ENCODE results near the gene SORL1.
"Not testable (repeated sequence)": the region's sequence is repeated elsewhere in the genome, so short reads cannot be mapped to it uniquely, and the experiment has no call there.

Gene SORL1

GRCh38 chr11:121476379-121477032, 24.4 kb downstream of the SORL1 start:
- H3K4me1 ChIP-seq (ENCODE audit: control insufficient read depth, insufficient read depth, low read length) = peaks cover 7% of the 10 kb centered on the region
- no peaks in the 10 kb centered on the region for H3K27me3 ChIP-seq (ENCODE audit: control insufficient read depth in 1 of 2, insufficient read depth in 2 of 2, low read length in 2 of 2)
- H3K36me3 ChIP-seq (ENCODE audit: control insufficient read depth in 2 of 2, insufficient read depth in 2 of 2, low read length in 2 of 2) = peaks cover 5 to 8% of the 10 kb centered on the region in 2 donors
- H3K9me3 ChIP-seq (ENCODE audit: control insufficient read depth in 2 of 2, low read length in 2 of 2) = no peaks in the 10 kb centered on the region
- H3K27ac ChIP-seq (ENCODE audit: low read length) = no peak overlapping the region
- H3K4me3 ChIP-seq (ENCODE audit: low read length in 2 of 2) = no peak overlapping the region
- H3K9ac ChIP-seq (ENCODE audit: low read length in 2 of 2) = no peak overlapping the region

DNA sequence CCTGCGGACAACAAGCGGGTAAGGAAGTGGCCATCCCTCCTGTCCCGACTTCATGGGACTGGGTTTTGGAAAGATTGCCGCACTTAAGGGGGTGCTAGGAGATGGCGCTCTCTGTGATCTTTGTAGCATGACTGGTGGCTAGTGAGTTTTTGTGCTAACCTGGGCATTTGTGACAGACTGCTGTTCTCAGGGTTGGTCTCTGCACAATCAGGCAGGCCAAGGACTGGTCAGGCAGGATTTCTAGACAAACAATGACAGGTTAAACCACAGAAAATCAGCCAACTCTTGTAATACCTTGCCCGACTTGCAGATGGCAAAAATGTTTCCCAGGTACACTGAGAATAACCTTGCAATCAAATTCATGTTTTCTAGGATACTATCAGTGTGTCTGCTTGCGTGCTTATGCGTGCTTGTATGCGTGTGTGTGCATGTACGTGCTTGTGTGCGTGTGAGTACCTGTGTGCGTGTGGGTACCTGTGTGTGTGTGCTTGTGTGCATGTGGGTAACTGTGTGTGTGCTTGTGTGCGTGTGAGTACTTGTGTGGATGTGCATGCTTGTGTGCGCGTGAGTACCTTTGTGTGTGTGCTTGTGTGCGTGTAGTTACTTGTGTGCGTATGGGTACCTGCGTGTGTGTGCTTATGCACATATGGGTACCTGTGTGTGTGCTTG, 26.2 kb downstream of the SORL1 start:
- H3K27me3 ChIP-seq (ENCODE audit: control insufficient read depth in 1 of 2, insufficient read depth in 2 of 2, low read length in 2 of 2) = no peaks in the 10 kb centered on the region
- H3K27ac ChIP-seq (ENCODE audit: low read length) = no peak overlapping the region
- no peaks in the 10 kb centered on the region for H3K9me3 ChIP-seq (ENCODE audit: control insufficient read depth in 2 of 2, low read length in 2 of 2)
- H3K36me3 ChIP-seq (ENCODE audit: control insufficient read depth in 2 of 2, insufficient read depth in 2 of 2, low read length in 2 of 2) = peaks cover 5 to 8% of the 10 kb centered on the region in 2 donors
- H3K4me1 ChIP-seq (ENCODE audit: control insufficient read depth, insufficient read depth, low read length) = peaks cover 3% of the 10 kb centered on the region
- H3K9ac ChIP-seq (ENCODE audit: low read length in 2 of 2) = no peak overlapping the region
- no peak overlapping the region for H3K4me3 ChIP-seq (ENCODE audit: low read length in 2 of 2)

- no peaks in the 10 kb centered on the region for H3K9me3 ChIP-seq (ENCODE audit: control insufficient read depth in 2 of 2, low read length in 2 of 2)
- H3K4me1 ChIP-seq (ENCODE audit: control insufficient read depth, insufficient read depth, low read length) = peaks cover 3% of the 10 kb centered on the region
- H3K36me3 ChIP-seq (ENCODE audit: control insufficient read depth in 2 of 2, insufficient read depth in 2 of 2, low read length in 2 of 2) = peaks cover 5 to 8% of the 10 kb centered on the region in 2 donors
- H3K27ac ChIP-seq (ENCODE audit: low read length) = no peak overlapping the region
- no peaks in the 10 kb centered on the region for H3K27me3 ChIP-seq (ENCODE audit: control insufficient read depth in 1 of 2, insufficient read depth in 2 of 2, low read length in 2 of 2)
- no peak overlapping the region for H3K4me3 ChIP-seq (ENCODE audit: low read length in 2 of 2)
- H3K9ac ChIP-seq (ENCODE audit: low read length in 2 of 2) = no peak overlapping the region
Measured at GRCh38 chr11:121478895-121479697, 27.0 kb downstream of the SORL1 start.

DNA sequence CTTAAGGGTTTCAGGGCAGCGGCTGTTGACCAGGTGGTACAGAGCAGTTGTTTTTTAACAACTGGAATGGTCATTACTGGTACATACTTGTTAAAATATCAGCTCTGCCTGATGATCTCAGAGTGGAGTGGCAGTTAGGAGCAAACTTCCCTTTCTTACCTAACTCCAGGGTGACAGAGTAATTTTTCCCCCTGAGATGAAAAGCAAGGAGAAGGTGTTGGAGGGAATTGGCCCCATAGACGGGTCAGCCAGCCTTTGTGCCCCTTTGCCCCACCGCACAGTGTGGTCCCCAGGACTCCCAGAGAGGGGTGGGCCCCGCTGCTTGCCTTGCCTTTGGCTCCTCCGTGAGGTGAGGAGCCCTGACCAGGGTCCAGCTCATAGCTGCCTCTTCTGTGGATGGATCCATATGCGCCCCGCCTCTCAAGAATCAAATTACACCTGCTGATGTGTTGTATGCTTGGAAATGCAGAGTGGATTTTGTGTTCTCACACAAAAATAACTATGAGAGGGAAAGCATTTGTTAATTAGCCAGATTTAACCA, 27.7 kb downstream of the SORL1 start:
- H3K9me3 ChIP-seq (ENCODE audit: control insufficient read depth in 2 of 2, low read length in 2 of 2) = no peaks in the 10 kb centered on the region
- H3K36me3 ChIP-seq (ENCODE audit: control insufficient read depth in 2 of 2, insufficient read depth in 2 of 2, low read length in 2 of 2) = peaks cover 5 to 8% of the 10 kb centered on the region in 2 donors
- H3K4me3 ChIP-seq (ENCODE audit: low read length in 2 of 2) = no peak overlapping the region
- H3K4me1 ChIP-seq (ENCODE audit: control insufficient read depth, insufficient read depth, low read length) = peaks cover 3% of the 10 kb centered on the region
- no peak overlapping the region for H3K9ac ChIP-seq (ENCODE audit: low read length in 2 of 2)
- no peaks in the 10 kb centered on the region for H3K27me3 ChIP-seq (ENCODE audit: control insufficient read depth in 1 of 2, insufficient read depth in 2 of 2, low read length in 2 of 2)
- no peak overlapping the region for H3K27ac ChIP-seq (ENCODE audit: low read length)

DNA sequence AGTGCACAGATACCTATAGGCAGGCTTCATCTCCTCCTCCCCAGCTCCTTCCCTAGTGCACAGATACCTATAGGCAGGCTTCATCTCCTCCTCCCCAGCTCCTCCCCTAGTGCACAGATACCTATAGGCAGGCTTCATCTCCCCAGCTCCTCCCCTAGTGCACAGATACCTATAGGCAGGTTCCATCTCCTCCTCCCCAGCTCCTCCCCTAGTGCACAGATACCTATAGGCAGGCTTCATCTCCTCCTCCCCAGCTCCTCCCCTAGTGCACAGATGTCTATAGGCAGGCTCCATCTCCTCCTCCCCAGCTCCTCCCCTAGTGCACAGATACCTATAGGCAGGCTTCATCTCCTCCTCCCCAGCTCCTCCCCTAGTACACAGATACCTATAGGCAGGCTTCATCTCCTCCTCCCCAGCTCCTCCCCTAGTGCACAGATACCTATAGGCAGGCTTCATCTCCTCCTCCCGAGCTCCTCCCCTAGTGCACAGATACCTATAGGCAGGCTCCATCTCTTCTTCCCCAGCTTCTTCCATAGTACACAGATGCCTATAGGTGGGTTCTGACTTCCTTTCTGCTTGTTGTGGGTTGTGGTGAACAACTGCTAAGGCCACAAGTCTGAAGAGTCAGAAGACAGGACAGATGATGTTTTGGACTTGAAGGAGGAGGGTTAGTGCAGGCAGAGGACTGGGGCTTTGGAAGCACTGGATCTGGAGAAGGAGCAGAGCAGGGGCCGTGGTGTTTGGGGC, 29.5 kb downstream of the SORL1 start:
- H3K9ac ChIP-seq (ENCODE audit: low read length in 2 of 2); H3K36me3 ChIP-seq (ENCODE audit: control insufficient read depth in 2 of 2, insufficient read depth in 2 of 2, low read length in 2 of 2); H3K9me3 ChIP-seq (ENCODE audit: control insufficient read depth in 2 of 2, low read length in 2 of 2); H3K27ac ChIP-seq (ENCODE audit: low read length); H3K4me1 ChIP-seq (ENCODE audit: control insufficient read depth, insufficient read depth, low read length); H3K27me3 ChIP-seq (ENCODE audit: control insufficient read depth in 1 of 2, insufficient read depth in 2 of 2, low read length in 2 of 2); H3K4me3 ChIP-seq (ENCODE audit: low read length in 2 of 2): not testable (repeated sequence)

- Histone ChIP-seq H3K36me3 (ENCODE audit: control insufficient read depth in 2 of 2, insufficient read depth in 2 of 2, low read length in 2 of 2) (peaks cover 5 to 8% of the 10 kb centered on the region in 2 donors), H3K4me1 (ENCODE audit: control insufficient read depth, insufficient read depth, low read length) (peaks cover 2% of the 10 kb centered on the region), H3K9me3 (ENCODE audit: control insufficient read depth in 2 of 2, low read length in 2 of 2) (no peaks in the 10 kb centered on the region), H3K9ac (ENCODE audit: low read length in 2 of 2) (no peak overlapping the region), H3K27me3 (ENCODE audit: control insufficient read depth in 1 of 2, insufficient read depth in 2 of 2, low read length in 2 of 2) (no peaks in the 10 kb centered on the region), H3K4me3 (ENCODE audit: low read length in 2 of 2) (no peak overlapping the region), H3K27ac (ENCODE audit: low read length) (no peak overlapping the region)
Measured at GRCh38 chr11:121482231-121483129, 30.4 kb downstream of the SORL1 start.

- H3K36me3 ChIP-seq (ENCODE audit: control insufficient read depth in 2 of 2, insufficient read depth in 2 of 2, low read length in 2 of 2) = no peaks in the 10 kb centered on the region
- H3K27me3 ChIP-seq (ENCODE audit: control insufficient read depth in 1 of 2, insufficient read depth in 2 of 2, low read length in 2 of 2) = no peaks in the 10 kb centered on the region
- H3K9me3 ChIP-seq (ENCODE audit: control insufficient read depth in 2 of 2, low read length in 2 of 2) = no peaks in the 10 kb centered on the region
- no peak overlapping the region for H3K9ac ChIP-seq (ENCODE audit: low read length in 2 of 2)
- no peak overlapping the region for H3K27ac ChIP-seq (ENCODE audit: low read length)
- H3K4me1 ChIP-seq (ENCODE audit: control insufficient read depth, insufficient read depth, low read length) = peaks cover 8% of the 10 kb centered on the region
- H3K4me3 ChIP-seq (ENCODE audit: low read length in 2 of 2) = no peak overlapping the region
Measured at GRCh38 chr11:121483805-121484480, 31.8 kb downstream of the SORL1 start.

DNA sequence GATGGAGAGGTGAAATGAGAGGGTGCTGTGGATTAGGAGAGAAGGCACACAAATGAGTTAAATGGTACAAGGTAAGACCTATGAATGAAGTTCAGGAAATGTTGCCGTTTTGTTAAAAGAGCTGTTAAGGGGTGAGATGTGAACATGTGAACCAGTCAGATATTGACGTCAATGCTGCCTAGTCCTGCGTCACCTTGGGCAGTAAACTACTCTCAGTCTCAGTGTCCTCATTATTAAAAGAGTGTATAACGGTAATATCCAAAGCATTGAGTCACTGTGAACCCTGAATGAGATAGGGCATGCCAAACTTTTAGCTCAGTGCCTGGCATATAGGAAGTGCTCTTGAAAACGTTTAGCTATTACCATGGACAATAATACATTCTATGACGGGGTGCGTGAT, 33.1 kb downstream of the SORL1 start:
- no peak overlapping the region for H3K4me3 ChIP-seq (ENCODE audit: low read length in 2 of 2)
- peaks cover 8% of the 10 kb centered on the region for H3K4me1 ChIP-seq (ENCODE audit: control insufficient read depth, insufficient read depth, low read length)
- H3K36me3 ChIP-seq (ENCODE audit: control insufficient read depth in 2 of 2, insufficient read depth in 2 of 2, low read length in 2 of 2) = peaks cover 0 to 2% of the 10 kb centered on the region in 2 donors
- H3K27me3 ChIP-seq (ENCODE audit: control insufficient read depth in 1 of 2, insufficient read depth in 2 of 2, low read length in 2 of 2) = no peaks in the 10 kb centered on the region
- H3K9ac ChIP-seq (ENCODE audit: low read length in 2 of 2) = no peak overlapping the region
- H3K9me3 ChIP-seq (ENCODE audit: control insufficient read depth in 2 of 2, low read length in 2 of 2) = no peaks in the 10 kb centered on the region
- no peak overlapping the region for H3K27ac ChIP-seq (ENCODE audit: low read length)

DNA sequence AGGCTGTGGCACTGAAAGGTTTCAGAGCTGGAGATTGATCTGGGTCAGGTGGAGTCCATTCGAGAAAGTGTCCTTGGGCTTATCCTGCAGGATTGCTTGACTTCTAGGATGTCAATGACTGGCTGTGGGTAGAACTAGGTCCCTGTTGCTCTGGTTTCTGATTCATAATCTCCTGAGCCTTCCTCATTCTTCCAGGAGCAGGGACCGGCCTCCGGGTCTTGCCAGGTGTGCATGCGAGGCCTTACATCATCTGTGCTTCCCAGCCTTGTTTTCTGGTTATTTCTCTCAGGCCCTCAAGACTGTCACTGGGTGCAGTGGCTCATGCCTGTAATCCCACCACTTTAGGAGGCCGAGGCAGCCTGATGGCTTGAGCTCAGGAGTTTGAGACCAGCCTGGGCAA, 33.9 kb downstream of the SORL1 start:
- Histone ChIP-seq H3K27me3 (ENCODE audit: control insufficient read depth in 1 of 2, insufficient read depth in 2 of 2, low read length in 2 of 2) (no peaks in the 10 kb centered on the region), H3K9ac (ENCODE audit: low read length in 2 of 2) (no peak overlapping the region), H3K4me3 (ENCODE audit: low read length in 2 of 2) (no peak overlapping the region), H3K36me3 (ENCODE audit: control insufficient read depth in 2 of 2, insufficient read depth in 2 of 2, low read length in 2 of 2) (peaks cover 0 to 2% of the 10 kb centered on the region in 2 donors), H3K9me3 (ENCODE audit: control insufficient read depth in 2 of 2, low read length in 2 of 2) (no peaks in the 10 kb centered on the region), H3K27ac (ENCODE audit: low read length) (no peak overlapping the region), H3K4me1 (ENCODE audit: control insufficient read depth, insufficient read depth, low read length) (peaks cover 8% of the 10 kb centered on the region)
